ENCODE measurements around the gene ADGRA1. TPM values are rescaled to one million over a fixed set of nuclear protein-coding genes. Genes with fewer than 3 reads are reported as not detected.

ADGRA1 gene
- total RNA-seq, 4 donors from 2014 or later: not detected

GRCh38 chr10:133168617-133169031 is 80.9 kb downstream of the ADGRA1 start:
- H3K9me3 ChIP-seq: no peaks in the 10 kb centered on the region
- H3K4me3 ChIP-seq: no peak overlapping the region
- intact Hi-C loops (cut with DNase I; ENCODE audit: low total_unique reads) (no loop called here), in situ Hi-C loops (cut with MboI; ENCODE audit: low sequenced_read_pairs in 4 of 4) (no loop called here)
- no peak for TF ChIP-seq CTCF (IDR thresholded peaks at IDR 0.05 in 4 of 5, conservative IDR thresholded peaks at IDR 0.05 in 1 of 5)
- TF ChIP-seq POLR2A (IDR thresholded peaks at IDR 0.05): no peak
- ATAC-seq (no peak), DNase-seq (no peak)
- H3K36me3 ChIP-seq: no peaks in the 10 kb centered on the region
- H3K27me3 ChIP-seq: peaks cover 45 to 65% (median 61%) of the 10 kb centered on the region in 3 donors
- no peak overlapping the region for H3K27ac ChIP-seq
- H3K4me1 ChIP-seq: no peaks in the 10 kb centered on the region

- ATAC-seq (no peak), DNase-seq (no peak)
- no peaks in the 10 kb centered on the region for H3K9me3 ChIP-seq
- intact Hi-C loops (cut with DNase I; ENCODE audit: low total_unique reads): no loop called here
- no peaks in the 10 kb centered on the region for H3K36me3 ChIP-seq
- in situ Hi-C loops (cut with MboI; ENCODE audit: low sequenced_read_pairs in 4 of 4): no loop called here
- no peak overlapping the region for H3K4me3 ChIP-seq
- H3K27ac ChIP-seq: no peak overlapping the region
- no peaks in the 10 kb centered on the region for H3K4me1 ChIP-seq
- no peak for TF ChIP-seq CTCF (IDR thresholded peaks at IDR 0.05 in 4 of 5, conservative IDR thresholded peaks at IDR 0.05 in 1 of 5)
- TF ChIP-seq POLR2A (IDR thresholded peaks at IDR 0.05): no peak
- H3K27me3 ChIP-seq: peaks cover 39 to 63% (median 60%) of the 10 kb centered on the region in 3 donors
Measured at GRCh38 chr10:133169173-133169947, 81.6 kb downstream of the ADGRA1 start.

- Histone ChIP-seq H3K9me3 (no peaks in the 10 kb centered on the region), H3K4me1 (no peaks in the 10 kb centered on the region), H3K27me3 (peaks cover 31 to 59% (median 54%) of the 10 kb centered on the region in 3 donors), H3K27ac (no peak overlapping the region), H3K4me3 (no peak overlapping the region), H3K36me3 (no peaks in the 10 kb centered on the region)
- no peak for DNase-seq
- intact Hi-C loops (cut with DNase I; ENCODE audit: low total_unique reads) (no loop called here), in situ Hi-C loops (cut with MboI; ENCODE audit: low sequenced_read_pairs in 4 of 4) (no loop called here)
- no peak for TF ChIP-seq CTCF (IDR thresholded peaks at IDR 0.05 in 4 of 5, conservative IDR thresholded peaks at IDR 0.05 in 1 of 5)
- no peak for TF ChIP-seq POLR2A (IDR thresholded peaks at IDR 0.05)
- ATAC-seq: no peak
Measured at GRCh38 chr10:133170092-133170491, 82.4 kb downstream of the ADGRA1 start.

GRCh38 chr10:133173860-133174640 is 86.3 kb downstream of the ADGRA1 start:
- H3K9me3 ChIP-seq: no peaks in the 10 kb centered on the region
- H3K4me1 ChIP-seq: no peaks in the 10 kb centered on the region
- DNase-seq (no peak), ATAC-seq (no peak)
- H3K27me3 ChIP-seq: peaks cover 0 to 28% (median 22%) of the 10 kb centered on the region in 3 donors
- intact Hi-C loops (cut with DNase I; ENCODE audit: low total_unique reads): no loop called here
- in situ Hi-C loops (cut with MboI; ENCODE audit: low sequenced_read_pairs in 4 of 4): no loop called here
- TF ChIP-seq POLR2A (IDR thresholded peaks at IDR 0.05) (no peak), CTCF (IDR thresholded peaks at IDR 0.05 in 4 of 5, conservative IDR thresholded peaks at IDR 0.05 in 1 of 5) (no peak)
- no peaks in the 10 kb centered on the region for H3K36me3 ChIP-seq
- no peak overlapping the region for H3K27ac ChIP-seq
- no peak overlapping the region for H3K4me3 ChIP-seq

All from gastrocnemius medialis (tissue), 4 donors.